ENCODE data around the gene PRPF4. TPM values are rescaled to one million over a fixed set of nuclear protein-coding genes. Genes with fewer than 3 reads are reported as not detected.

Gene PRPF4
- total and polyA plus RNA-seq, 2 donors (not counting 3 experiments of a cell fraction or from before 2014, with no cell fraction given), result 12.9 to 25.8 TPM

- Histone ChIP-seq H3K4me2 (ENCODE audit: insufficient read depth, low read length) (no peak overlapping the region), H3K9me3 (replicated peaks; ENCODE audit: control insufficient read depth, insufficient read depth, low read length) (no peaks in the 10 kb centered on the region), H3K79me2 (ENCODE audit: control insufficient read depth, insufficient read depth, low read length) (no peaks in the 10 kb centered on the region), H3K36me3 (ENCODE audit: control insufficient read depth in 2 of 2, extremely low read depth in 1 of 2, insufficient read depth in 2 of 2, low read length in 2 of 2) (no peaks in the 10 kb centered on the region), H3K9ac (replicated peaks; ENCODE audit: extremely low read depth, insufficient read depth, low read length) (no peak overlapping the region), H3K4me3 (replicated peaks in 1 of 3; ENCODE audit: insufficient read depth in 1 of 3, low read depth in 1 of 3, low read length in 3 of 3) (no peak overlapping the region), H3K9me1 (replicated peaks; ENCODE audit: control insufficient read depth, extremely low read depth, insufficient read depth, low read length) (no peaks in the 10 kb centered on the region), H3K27ac (ENCODE audit: insufficient read depth, low read depth, low read length) (no peak overlapping the region), H3K27me3 (ENCODE audit: control insufficient read depth in 2 of 2, insufficient read depth in 2 of 2, low read length in 2 of 2) (peaks cover 5 to 11% of the 10 kb centered on the region in 2 experiments), H4K20me1 (replicated peaks; ENCODE audit: control insufficient read depth, extremely low read depth, insufficient read depth, low read length) (no peaks in the 10 kb centered on the region), H3K4me1 (ENCODE audit: control insufficient read depth, extremely low read depth, insufficient read depth, low read length) (no peaks in the 10 kb centered on the region), H2AFZ (ENCODE audit: low read depth, low read length) (no peak overlapping the region)
- intact Hi-C loops (cut with micrococcal nuclease) (no loop called here), dilution Hi-C loops (cut with MboI; ENCODE audit: extremely low pct_ligation_motif_present, low sequenced_read_pairs) (no loop called here)
- no peak for FAIRE-seq
- TF ChIP-seq, protein P1, sequence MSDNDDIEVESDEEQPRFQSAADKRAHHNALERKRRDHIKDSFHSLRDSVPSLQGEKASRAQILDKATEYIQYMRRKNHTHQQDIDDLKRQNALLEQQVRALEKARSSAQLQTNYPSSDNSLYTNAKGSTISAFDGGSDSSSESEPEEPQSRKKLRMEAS (IDR thresholded peaks at IDR 0.05; ENCODE audit: insufficient read depth, insufficient read length), result no peak
- no peak for TF ChIP-seq JUN (IDR thresholded peaks at IDR 0.05; ENCODE audit: borderline replicate concordance, insufficient read depth, insufficient read length, low read depth)
- no peak for TF ChIP-seq POLR2AphosphoS5 (IDR thresholded peaks at IDR 0.05; ENCODE audit: insufficient read depth, low read depth, low read length)
- TF ChIP-seq, protein P2, sequence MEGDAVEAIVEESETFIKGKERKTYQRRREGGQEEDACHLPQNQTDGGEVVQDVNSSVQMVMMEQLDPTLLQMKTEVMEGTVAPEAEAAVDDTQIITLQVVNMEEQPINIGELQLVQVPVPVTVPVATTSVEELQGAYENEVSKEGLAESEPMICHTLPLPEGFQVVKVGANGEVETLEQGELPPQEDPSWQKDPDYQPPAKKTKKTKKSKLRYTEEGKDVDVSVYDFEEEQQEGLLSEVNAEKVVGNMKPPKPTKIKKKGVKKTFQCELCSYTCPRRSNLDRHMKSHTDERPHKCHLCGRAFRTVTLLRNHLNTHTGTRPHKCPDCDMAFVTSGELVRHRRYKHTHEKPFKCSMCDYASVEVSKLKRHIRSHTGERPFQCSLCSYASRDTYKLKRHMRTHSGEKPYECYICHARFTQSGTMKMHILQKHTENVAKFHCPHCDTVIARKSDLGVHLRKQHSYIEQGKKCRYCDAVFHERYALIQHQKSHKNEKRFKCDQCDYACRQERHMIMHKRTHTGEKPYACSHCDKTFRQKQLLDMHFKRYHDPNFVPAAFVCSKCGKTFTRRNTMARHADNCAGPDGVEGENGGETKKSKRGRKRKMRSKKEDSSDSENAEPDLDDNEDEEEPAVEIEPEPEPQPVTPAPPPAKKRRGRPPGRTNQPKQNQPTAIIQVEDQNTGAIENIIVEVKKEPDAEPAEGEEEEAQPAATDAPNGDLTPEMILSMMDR (IDR thresholded peaks at IDR 0.05; ENCODE audit: extremely low read depth in 1 of 2, insufficient read depth in 1 of 2, low read depth in 1 of 2, low read length in 2 of 2), result no peak
- ChIA-PET POLR2A (no interaction called here), CTCF (interaction anchor here (0.7 kb wide), 1 partner anchor 44 kb away, joined by 3 read pairs; the partner anchor contains the start of genes CDC26 and PRPF4)
- BruUV-seq (replicated peaks), result no TSS peak
- DNase-seq (ENCODE audit: low read depth, low spot score), result no peak
These were observed 43.6 kb downstream of the PRPF4 start for GRCh38 chr9:113319054-113319453.

DNA sequence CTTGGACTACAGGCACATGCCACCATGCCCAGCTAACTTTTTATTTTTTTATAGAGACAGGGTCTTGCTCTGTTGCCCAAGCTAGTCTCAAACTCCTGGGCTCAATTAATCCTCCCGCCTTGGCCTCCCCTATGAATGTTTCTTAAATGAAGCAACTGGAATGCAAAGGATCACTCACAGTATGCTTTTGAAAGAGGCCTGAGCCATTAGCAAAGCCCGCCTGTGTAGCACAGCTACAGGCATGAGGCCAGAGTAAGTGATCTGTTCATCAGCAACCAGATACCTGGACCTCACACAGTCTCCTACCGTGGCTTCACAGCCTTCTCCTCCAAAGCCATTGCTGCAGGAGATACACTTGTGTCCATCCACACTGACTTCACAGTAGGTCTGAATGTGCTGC lies 44.6 kb downstream of the PRPF4 start:
- Histone ChIP-seq H3K4me3 (replicated peaks in 1 of 3; ENCODE audit: insufficient read depth in 1 of 3, low read depth in 1 of 3, low read length in 3 of 3) (no peak overlapping the region), H2AFZ (ENCODE audit: low read depth, low read length) (no peak overlapping the region), H3K27ac (ENCODE audit: insufficient read depth, low read depth, low read length) (no peak overlapping the region), H3K79me2 (ENCODE audit: control insufficient read depth, insufficient read depth, low read length) (no peaks in the 10 kb centered on the region), H3K9me1 (replicated peaks; ENCODE audit: control insufficient read depth, extremely low read depth, insufficient read depth, low read length) (no peaks in the 10 kb centered on the region), H3K4me2 (ENCODE audit: insufficient read depth, low read length) (no peak overlapping the region), H3K36me3 (ENCODE audit: control insufficient read depth in 2 of 2, extremely low read depth in 1 of 2, insufficient read depth in 2 of 2, low read length in 2 of 2) (no peaks in the 10 kb centered on the region), H3K9me3 (replicated peaks; ENCODE audit: control insufficient read depth, insufficient read depth, low read length) (no peaks in the 10 kb centered on the region), H4K20me1 (replicated peaks; ENCODE audit: control insufficient read depth, extremely low read depth, insufficient read depth, low read length) (no peaks in the 10 kb centered on the region), H3K27me3 (ENCODE audit: control insufficient read depth in 2 of 2, insufficient read depth in 2 of 2, low read length in 2 of 2) (peaks cover 5 to 11% of the 10 kb centered on the region in 2 experiments), H3K9ac (replicated peaks; ENCODE audit: extremely low read depth, insufficient read depth, low read length) (no peak overlapping the region), H3K4me1 (ENCODE audit: control insufficient read depth, extremely low read depth, insufficient read depth, low read length) (no peaks in the 10 kb centered on the region)
- POLR2A ChIA-PET, result no interaction called here
- intact Hi-C loops (cut with micrococcal nuclease) (no loop called here), dilution Hi-C loops (cut with MboI; ENCODE audit: extremely low pct_ligation_motif_present, low sequenced_read_pairs) (no loop called here)
- FAIRE-seq (peak; percentile 8), DNase-seq (ENCODE audit: low read depth, low spot score) (no peak)
- CTCF ChIA-PET, result no interaction called here
- TF ChIP-seq, protein P1 (IDR thresholded peaks at IDR 0.05; ENCODE audit: insufficient read depth, insufficient read length), result no peak
- no peak for TF ChIP-seq EZH2 (IDR thresholded peaks at IDR 0.05; ENCODE audit: borderline replicate concordance, low read depth, low read length, severe bottlenecking)
- no peak for TF ChIP-seq POLR2AphosphoS5 (IDR thresholded peaks at IDR 0.05; ENCODE audit: insufficient read depth, low read depth, low read length)
- TF ChIP-seq POLR2A (IDR thresholded peaks at IDR 0.05; ENCODE audit: low read depth, low read length), result no peak
- no peak for TF ChIP-seq MYC (IDR thresholded peaks at IDR 0.05; ENCODE audit: low read depth, low read length)
- TF ChIP-seq, protein P2 (IDR thresholded peaks at IDR 0.05; ENCODE audit: extremely low read depth in 1 of 2, insufficient read depth in 1 of 2, low read depth in 1 of 2, low read length in 2 of 2), result no peak
- no peak for TF ChIP-seq GATA2 (IDR thresholded peaks at IDR 0.05; ENCODE audit: insufficient read depth, insufficient read length, low read depth, low read length)
- BruUV-seq (replicated peaks), result no TSS peak

All from endothelial cell of umbilical vein (primary cell).